Midbrain (tissue), 1 donor: ENCODE data around the gene CRP.
"Not testable (repeated sequence)": the region's sequence is repeated elsewhere in the genome, so short reads cannot be mapped to it uniquely, and the experiment has no call there.

Experiments
- DNase-seq: peaks from one replicate; lab custom pipeline; 2025; lab: John Stamatoyannopoulos, UW

The CRP gene

GRCh38 chr1:159714529-159714928, at the start of gene CRP:
Gene CRP (minus strand): TSS chr1:159714589. CDS start chr1:159714485, 104 bp downstream.
- no peak for DNase-seq

- DNase-seq: no peak
These were observed 49.3 kb upstream of the CRP start for GRCh38 chr1:159763686-159764085.

GRCh38 chr1:159756397-159756796, 42.0 kb upstream of the CRP start:
- DNase-seq: no peak

GRCh38 chr1:159755451-159756007, 41.1 kb upstream of the CRP start:
- DNase-seq: no peak

- DNase-seq: no peak
These were observed 39.0 kb upstream of the CRP start for GRCh38 chr1:159753386-159753785.

- no peak for DNase-seq
These were observed 37.8 kb upstream of the CRP start for GRCh38 chr1:159752135-159752580.

GRCh38 chr1:159751031-159751430, 36.6 kb upstream of the CRP start:
- DNase-seq: no peak

GRCh38 chr1:159750621-159751020, 36.2 kb upstream of the CRP start:
- no peak for DNase-seq

GRCh38 chr1:159749630-159750029, 35.2 kb upstream of the CRP start:
- no peak for DNase-seq

- no peak for DNase-seq
These were observed 34.0 kb upstream of the CRP start for GRCh38 chr1:159748370-159748769.

GRCh38 chr1:159746666-159747065, 32.3 kb upstream of the CRP start:
- DNase-seq: no peak

- no peak for DNase-seq
These were observed 29.4 kb upstream of the CRP start for GRCh38 chr1:159743651-159744410.

- DNase-seq: no peak
These were observed 23.0 kb upstream of the CRP start for GRCh38 chr1:159737238-159737916.

GRCh38 chr1:159723188-159723587, 8.8 kb upstream of the CRP start:
- DNase-seq: not testable (repeated sequence)

- no peak for DNase-seq
These were observed 5.6 kb upstream of the CRP start for GRCh38 chr1:159719990-159720389.

- no peak for DNase-seq
These were observed 1.5 kb upstream of the CRP start for GRCh38 chr1:159715855-159716254.

GRCh38 chr1:159712080-159712479, 2.3 kb downstream of the CRP start:
- DNase-seq: no peak

GRCh38 chr1:159707472-159708260, 6.7 kb downstream of the CRP start:
- no peak for DNase-seq

GRCh38 chr1:159705904-159706256, 8.5 kb downstream of the CRP start:
- no peak for DNase-seq

GRCh38 chr1:159705251-159705903, 9.0 kb downstream of the CRP start:
- peak; percentile 15 for DNase-seq

GRCh38 chr1:159704481-159704880, 9.9 kb downstream of the CRP start:
- DNase-seq: no peak

GRCh38 chr1:159700312-159700711, 14.1 kb downstream of the CRP start:
- DNase-seq: no peak
